HG02852 (cell line): ENCODE results near the gene GALNT9.
A peak's percentile ranks its signal among the peaks of the same experiment; 100 is the strongest.
"Not testable (repeated sequence)": the region's sequence is repeated elsewhere in the genome, so short reads cannot be mapped to it uniquely, and the experiment has no call there.

Experiments used
- ATAC-seq: cut with Tn5 transposase; IDR thresholded peaks from one replicate; pipeline ENCODE4 v1.9.1; 2021; ENCODE audit warnings: mild to moderate bottlenecking, moderate library complexity; ENCODE audit not compliant: unreplicated experiment

Gene GALNT9

DNA sequence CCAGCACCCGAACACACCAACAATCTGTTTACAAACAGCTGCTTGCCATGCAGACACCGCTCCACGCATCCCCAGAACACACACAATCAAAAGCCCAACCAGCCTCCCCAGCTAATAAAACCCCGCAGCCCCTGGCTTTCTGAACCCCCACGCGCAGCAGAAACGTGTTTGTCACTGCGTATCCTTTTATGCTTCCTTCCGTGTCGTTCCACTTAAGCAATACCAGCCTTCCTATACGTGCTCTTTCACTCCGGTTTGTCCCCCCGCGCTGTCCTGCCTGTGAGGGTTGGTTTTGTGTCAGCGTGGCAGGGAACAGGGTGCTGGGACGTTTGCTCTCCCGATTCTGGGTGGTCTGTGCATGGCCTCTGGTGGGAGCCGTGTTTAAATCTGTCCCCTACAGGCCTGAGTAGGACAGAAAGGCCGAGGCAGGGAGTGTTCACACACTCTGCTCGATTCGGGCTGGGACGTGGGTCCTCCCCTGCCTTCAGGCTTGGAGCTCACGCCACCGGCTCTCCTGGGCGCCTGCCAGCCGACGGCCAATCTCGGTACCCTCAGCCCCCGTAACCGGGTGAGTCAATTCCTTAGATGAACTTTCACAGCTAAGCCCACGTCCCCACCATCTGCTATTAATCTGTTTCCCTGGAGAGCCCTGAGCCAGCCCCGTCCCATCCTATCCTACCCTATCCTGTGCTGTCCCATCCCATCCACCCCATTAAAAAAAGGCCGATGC is 125.2 kb downstream of the GALNT9 start:
- ATAC-seq, result no peak

DNA sequence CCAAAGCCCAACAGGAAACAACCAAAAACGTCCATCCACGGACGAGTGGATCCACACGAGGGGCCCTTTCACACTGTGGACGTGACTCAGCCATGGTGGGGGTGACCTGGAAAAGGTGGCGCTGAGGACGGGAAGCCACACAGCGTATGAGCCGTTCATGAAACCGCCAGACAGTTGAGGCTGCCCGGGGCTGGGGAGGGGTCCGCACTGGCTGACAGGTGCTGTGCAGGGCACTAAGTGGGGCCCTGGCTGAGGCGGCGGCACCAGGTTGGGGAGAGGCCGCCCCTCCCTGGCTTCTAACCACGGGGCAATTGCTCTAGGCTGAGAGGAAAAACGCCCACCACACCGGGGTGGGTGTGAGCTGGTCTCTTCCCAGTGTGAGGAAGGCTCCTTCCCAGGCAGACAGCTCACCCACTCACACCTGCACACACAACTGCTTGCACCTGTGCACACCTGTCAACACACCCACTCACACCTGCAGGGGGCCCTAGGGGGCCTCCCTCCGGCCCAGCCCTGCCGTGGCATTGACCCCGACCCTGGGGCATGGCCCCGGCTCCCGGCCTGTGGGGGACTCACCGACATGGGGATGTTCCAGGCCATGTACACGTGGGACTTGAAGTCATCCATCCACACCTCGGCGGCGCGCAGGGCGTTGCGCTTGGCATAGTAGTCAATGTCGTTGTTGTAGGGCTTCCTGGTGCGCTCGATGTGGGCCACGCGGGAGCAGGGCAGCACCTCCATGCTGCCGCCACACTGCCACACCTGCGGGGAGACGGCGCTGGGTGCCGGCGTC is 126.3 kb downstream of the GALNT9 start:
- no peak for ATAC-seq

DNA sequence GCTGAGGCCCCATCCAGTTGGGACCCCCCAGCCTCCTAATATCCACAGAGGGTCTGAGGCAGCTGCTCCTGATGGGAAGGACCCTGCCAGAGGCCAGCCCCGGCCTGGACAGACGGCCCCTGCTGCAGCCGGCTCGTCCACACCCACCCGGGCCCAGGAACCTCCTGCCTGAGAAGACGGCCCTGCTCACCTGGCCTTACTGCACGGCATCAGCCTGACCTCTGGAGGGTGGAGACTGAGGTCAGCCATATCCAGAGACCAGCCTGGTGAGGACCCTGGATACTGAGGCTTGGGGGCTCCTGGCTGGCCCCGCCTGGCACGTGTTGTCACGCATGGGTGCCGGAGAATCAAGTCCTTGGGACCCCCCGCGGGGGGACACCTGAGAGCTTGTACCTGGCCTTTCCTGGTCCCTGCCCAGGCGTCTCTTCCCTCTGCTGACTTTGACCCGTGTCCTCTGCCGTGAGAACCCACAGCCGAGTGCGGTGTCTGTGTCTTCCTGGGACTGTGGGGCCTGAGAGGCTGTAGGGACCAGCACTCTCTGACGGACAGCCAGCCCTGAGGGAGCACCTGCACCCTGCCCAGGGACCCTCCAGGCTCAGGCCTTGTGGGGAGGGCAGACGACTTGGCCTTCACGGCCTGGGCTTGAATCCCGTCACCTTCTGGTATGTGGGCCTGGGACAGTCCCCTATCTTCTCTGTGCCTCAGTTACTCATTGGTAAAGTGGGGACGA is 127.8 kb downstream of the GALNT9 start:
- no peak for ATAC-seq

DNA sequence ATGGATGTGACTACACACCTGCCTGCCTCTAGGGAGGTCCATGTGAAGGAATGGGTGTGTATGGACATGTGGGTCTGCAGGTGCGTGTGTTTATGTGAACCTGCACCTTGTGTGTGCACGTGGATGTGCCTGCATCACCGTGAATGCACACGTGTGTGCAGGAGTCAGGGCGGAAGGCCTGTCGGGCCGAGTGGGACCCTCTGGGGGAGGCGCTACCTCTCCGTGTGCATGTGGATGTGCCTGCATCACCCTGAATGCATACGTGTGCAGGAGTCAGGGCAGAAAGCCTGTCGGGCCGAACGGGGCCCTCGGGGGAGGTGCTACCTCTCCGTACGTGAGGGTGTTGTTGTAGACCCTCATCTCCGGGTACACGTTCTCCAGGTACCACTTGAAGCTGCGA is 128.6 kb downstream of the GALNT9 start:
- no peak for ATAC-seq

DNA sequence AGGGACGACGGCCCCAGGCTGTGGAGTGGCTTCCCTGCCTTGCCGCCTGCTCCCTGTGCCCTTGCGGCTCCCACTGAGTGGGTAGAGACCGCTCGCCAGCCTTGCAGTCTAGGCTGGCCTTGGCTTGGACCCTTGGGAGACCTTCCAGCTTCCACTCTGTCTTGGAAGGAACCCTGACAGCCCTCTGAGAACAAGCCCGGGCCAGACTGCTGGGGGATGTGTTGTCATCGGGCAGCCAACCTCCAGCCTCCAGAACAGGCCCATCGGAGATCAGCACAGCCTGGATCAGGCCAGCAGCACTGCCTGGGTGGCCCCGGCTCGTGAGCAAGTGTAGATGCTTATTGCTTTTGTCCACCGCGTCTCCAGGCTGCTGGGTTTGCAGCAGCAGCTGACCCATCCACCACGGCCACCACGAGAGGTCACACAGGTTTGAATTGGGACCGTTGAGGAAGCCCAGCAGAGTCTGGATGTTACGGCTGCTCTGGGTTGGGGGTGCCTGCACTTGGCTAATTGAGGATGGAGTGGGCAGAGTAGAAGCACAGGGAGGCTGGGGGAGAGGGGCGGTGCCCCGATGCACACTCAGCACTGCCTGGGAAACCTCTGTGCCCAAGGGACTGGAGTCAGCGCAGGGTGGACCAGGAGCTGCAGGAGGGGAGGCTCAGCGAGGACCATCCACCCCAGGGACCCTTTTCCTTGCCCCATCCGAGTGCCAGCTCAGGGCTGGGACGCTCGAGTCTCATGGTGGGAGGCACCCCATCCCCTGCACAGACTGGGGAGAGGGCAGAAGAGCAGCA is 129.7 kb downstream of the GALNT9 start:
- no peak for ATAC-seq

DNA sequence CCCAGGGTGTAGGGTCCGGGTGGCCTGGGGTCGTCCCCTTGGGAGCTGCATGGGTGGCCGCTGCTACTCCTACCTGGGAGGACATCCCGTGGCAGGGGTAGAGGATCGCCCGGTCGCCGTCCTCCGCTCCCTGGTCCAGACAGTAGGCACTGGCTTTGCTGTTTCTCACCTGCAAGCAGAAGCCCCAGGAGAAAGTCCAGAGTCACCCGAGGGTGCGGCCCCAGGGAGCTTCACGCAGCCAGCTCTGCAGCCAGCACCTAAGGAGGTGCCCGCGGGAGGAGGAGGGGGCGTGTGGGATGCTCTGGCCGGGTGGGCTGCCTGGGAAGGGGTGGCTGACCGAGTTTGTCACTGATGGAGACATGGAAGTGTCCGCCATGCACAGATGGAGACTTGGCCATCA is 130.3 kb downstream of the GALNT9 start:
- ATAC-seq, result no peak

DNA sequence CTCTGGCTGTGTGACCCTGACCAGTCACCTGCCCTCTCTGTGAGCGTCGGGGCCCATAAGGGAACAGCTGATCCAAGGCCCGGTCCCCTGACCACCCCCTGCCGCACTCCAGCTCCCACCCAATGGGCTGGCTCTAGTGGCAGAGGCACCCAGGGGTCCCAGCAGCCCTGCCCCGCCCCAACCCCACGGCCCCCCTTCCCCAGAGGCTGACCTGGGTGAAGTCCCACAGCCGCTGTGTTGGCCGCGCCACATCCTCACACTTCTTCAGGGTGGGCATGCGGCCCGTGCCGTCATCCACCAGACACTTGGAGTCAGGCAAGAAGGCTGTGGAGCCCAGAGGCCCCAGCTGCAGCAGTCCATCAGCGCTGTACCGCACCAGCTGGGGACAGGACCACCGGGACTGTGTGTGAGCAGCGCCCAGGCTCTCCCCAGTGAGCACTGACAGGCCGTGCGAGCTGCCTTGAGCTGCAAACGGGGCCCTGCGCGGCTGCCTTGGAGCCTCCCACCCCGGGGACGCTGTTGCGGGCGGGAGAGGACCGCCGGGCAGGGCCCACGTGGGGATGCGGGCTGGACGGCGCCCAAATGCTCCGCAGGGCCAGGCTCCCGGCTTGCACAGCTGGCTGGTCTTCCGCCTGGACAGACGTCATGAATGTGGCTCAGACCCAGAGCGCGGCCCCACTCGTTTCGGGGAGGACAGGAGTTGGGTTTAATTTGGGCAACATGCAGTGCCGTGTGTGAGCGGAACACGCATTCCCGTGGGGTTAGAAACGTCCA is 131.6 kb downstream of the GALNT9 start:
- ATAC-seq, result no peak

DNA sequence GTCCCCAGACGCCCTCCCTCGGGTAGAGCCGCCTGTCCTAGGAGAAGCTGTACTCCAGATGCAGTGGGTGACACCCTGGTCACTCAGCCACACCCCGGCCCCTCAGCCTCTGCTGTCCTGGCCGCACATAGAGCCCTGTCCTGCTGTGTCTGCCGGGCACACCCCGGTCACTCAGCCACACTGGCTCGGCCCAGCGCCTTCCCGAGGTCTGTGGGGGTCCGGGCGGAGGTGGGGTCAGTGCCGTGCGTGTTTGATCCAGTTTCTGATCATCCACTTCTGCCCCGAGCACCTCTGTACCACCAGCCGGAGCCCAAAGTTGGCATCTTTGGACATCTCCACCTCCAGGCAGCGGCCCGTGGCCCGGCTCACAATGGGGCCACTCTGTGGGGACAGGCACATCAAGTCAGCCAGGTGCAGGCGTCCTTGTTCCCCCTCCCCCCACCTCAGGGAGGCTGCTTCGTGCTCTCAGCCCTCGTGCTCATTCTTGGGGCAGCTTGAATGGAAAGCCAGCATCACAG is 132.5 kb downstream of the GALNT9 start:
- no peak for ATAC-seq

DNA sequence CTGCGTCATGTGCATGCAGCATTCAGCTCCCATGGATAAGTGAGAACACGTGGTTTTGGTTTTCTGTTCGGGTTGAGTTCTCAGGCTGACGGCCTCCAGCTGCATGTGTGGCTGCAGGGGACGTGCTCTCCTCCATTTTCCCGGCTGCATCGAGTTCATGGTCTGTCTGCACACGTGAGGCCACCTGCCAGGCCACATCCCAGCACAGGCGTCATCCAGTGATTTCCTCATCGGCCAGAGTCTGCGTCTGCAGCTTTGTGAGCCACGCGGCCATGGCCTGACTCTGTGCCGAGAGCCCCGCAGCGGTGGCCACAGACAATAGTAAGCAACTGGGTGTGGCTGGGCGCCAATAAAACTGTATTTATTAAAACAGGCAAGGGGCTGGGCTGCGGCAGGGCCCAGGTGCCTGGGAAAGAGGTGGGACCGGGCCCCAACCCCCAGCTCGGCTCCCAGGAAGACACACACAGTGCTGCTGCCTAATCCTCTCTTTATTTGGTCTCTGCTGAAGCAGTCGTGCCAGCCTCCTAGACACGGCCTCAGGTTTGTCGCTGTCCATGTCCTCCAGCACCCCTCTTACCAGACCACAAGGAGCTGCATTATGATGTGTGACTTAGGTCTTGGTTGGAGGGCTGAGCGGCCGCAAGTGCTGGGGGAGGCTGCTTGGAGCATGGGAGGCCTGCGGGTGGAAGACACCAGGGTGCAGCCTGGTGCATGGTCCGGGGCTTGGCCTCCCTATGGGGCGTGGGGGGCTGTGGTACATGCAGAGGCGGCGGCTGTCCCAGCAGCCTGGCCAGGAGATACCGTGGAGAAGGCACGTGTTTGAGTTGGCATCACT is 133.1 kb downstream of the GALNT9 start:
- no peak for ATAC-seq

DNA sequence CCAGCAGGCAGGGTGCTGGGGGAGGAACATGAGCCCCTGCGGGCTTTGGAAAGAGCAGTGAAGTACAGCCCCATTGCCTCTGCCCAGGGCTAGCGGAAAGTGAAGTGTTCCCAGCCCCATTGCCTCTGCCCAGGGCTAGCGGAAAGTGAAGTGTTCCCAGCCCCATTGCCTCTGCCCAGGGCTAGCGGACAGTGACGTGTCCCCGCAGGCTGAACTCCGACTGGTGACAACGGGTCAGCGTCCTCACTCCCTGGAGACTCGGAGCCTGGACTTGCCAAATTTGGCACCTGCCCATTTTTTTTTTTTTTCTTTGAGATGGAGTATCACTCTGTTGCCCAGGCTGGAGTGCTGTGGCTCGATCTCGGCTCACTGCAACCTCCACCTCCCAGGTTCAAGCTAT is 134.1 kb downstream of the GALNT9 start:
- not testable (repeated sequence) for ATAC-seq

DNA sequence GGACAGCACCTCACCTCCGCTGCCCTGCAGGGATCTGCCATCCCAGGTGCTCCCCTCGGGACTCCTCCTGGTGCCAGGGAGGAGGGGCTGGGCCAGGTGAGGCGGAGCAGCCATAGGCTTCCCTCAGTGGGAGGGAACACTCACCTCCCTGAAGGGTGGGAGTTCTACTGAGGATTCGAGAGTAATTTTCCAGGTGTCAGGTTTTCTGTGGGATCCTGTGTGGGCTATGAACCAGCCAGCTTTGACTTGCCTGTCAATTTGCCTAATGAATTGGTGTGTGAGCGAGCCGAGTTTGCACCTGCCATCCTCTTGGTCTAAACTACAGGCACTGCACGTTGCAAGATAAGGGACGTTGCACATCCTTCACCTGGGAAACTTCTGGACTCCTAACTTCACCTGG is 134.8 kb downstream of the GALNT9 start:
- ATAC-seq, result no peak

DNA sequence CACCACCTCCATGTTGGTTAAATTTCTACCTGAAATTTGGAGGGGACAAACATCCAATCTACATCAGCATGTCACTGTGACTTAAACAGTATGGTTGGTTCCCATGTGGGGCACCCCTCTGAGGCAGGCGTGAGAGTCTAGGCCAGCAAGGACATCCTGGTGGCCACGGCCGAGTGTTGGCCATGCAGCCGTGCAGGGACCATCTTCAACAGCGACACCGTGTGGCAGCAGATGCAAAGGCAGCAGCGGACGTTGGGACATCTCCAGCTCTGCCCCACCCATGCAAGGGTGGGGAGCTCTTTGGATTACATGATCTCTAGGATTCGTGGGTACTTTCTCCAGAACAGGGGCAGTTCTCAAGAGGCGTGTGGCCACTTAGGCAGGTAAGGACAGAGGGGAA is 135.3 kb downstream of the GALNT9 start:
- ATAC-seq, result no peak

DNA sequence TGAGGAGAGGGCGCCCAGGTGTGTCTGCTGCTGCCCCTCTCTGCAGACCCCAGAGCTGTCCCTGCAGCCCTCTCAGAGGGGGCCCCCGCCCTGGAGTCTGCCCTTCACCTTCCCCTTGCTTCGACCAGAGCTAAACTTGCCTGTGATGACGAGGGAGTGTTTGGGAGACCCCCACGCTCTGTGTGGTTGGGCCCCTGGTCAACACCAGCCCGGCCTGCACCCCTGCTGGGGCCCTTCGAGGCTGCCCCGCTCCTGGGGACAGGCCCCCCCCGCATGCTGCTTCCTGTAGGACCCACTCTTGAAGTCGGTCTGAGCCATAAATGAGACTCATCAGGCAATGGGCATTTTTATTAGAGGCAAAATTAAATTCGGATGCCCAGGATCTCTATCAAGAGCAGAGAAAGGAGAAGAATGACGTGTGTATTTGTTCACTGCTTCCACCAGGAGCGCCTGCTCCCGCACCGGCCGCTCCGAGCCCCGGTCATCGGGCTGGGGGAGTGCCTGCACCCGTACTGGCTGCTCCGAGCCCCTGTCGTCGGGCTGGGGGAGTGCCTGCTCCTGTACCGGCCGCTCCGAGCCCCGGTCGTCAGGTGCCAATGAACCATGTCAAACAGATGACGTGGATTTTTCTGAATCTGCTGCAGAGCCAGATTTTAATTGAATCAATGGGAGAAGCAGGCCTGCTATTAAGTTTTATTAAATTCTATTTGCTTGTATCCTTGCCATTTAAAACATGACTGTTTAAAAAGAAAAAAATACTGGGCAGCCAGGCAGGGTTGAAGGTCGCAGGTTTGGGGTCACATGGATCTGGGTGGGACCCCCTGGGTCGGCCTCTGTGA is 137.5 kb downstream of the GALNT9 start:
- no peak for ATAC-seq

DNA sequence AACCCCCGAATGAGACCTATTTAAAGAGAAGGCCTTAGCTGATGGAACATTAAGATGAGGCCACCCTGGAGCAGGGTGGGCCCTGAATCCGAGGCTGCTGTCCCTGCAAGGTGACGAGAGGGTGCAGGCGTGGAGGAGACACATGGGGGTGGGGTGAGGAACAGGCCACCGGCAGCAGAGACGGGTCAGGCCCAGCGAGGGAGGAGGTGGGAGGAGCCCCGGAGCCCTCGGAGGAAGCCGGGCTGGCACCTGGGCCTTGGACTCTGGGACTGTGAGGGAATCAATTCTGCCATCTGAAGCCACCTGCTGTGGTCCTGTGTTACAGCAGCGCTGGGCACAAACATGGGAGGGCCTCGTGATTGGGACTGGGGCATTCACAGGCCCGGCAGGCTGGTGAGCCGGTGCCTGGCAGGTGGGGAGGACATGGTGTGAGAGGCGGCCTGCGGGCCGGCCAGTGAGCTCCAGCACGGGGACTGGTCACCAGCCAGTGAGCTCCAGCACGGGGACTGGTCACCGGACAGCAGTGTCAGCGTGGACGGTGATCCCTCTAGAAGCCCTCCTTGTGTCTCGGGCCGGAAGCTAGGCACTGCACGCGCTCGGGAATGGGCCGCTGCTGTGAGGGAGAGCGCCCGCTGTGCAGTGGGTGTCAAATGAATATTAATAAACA is 138.4 kb downstream of the GALNT9 start:
- no peak for ATAC-seq

DNA sequence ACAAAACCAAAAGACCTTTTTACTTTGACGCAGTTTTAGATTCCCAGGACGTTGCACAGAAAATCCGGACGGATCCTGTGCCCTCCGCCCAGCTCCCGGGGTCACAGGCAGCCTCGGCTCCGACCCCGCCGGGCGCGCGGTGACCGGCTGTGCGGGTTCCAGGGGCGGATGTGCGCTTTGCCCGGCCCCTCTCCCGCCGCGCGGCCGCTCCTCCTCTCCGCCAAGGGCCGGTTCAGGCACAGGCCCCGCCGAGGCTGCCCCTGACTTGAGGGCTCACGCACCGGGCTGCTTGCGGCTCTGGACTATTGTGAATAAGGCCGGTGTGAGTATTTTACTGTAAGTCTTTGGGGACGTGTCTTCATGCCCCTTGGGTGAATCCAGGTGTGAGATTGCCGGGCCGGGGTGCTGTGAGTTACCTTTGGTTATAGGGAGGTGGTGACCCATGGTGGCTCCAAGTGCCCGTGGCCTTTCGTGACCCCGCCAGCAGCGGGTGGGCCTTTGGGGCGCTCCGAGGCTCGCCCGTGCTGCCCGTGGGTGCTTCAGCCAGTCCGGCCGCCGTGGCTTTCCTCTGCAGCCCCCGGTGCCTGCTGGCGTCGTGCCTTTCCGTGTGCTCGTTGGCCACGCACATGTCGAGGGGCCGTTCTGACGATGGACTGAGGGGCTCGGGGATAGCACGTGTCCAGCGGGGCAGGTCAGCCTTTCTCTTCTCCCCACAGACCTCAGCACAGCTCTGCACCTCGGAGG is 139.2 kb downstream of the GALNT9 start:
- ATAC-seq, result peak; percentile 16

DNA sequence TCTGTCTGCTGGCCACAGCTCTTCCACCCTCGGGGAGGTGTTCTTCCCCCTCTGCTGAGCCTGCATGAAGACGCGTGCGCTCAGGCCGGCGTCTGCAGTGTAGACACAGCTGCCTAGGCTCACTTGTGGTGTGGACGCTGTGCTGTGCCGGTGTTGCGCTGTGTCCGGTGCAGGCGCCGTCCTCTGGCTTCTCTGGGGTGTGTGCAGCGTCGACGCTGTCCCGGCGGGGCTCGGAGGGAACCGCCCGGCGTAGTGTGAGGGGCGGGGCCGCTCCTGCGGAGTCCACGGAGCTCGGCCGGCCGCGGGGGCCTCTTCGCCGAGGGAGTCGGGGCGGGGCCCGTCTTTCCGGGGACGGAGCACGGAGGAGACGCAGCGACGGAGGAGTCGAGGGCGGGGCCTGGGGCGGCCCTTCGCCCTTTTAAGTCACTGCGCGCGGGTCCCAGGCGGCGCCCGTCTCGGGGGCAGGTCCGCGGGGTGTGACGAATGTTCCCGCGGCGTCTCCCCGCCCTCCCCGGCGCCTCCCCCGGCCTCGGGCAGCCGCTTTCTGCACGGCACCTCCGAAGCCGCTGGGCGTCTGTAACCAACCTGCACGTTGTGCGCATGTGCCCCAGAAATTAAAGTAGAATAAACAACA is 139.9 kb downstream of the GALNT9 start:
- ATAC-seq, result peak; percentile 92
